OCI-LY7 (cell line): ENCODE measurements around the gene U2SURP. TPM values are rescaled to one million over a fixed set of nuclear protein-coding genes. Genes with fewer than 3 reads are reported as not detected.

Experiments
- Bru-seq: library from RNA; stranded (reverse); fragments of 400-500 nt; gene quantifications from one replicate; lab custom pipeline; 2021; lab: Mats Ljungman, UMichigan
- BruChase-seq, 2 experiments: library from RNA; stranded (reverse); fragments of 400-500 nt; gene quantifications; one replicate each; lab custom pipeline; 2021; lab: Mats Ljungman, UMichigan
- BruUV-seq: library from RNA; stranded (reverse); fragments of 400-500 nt; replicated peaks from 2 replicates; lab custom pipeline; 2021; lab: Mats Ljungman, UMichigan
- CTCF ChIA-PET: fragments of 300-600 bp; sonication (Branson Sonifier 250); formaldehyde crosslinking; loops from one replicate; lab custom pipeline; 2022; ENCODE audit warnings: antibody characterized with exemption; ENCODE audit not compliant: unreplicated experiment; lab: Charles Lee
- POLR2A ChIA-PET: fragments of 300-600 bp; sonication (Branson Sonifier 250); formaldehyde crosslinking; loops from one replicate; lab custom pipeline; 2022; ENCODE audit warnings: antibody characterized with exemption; lab: Charles Lee
- DNase-seq: peaks from one replicate; pipeline ENCODE4 v3.0.0-alpha.2; 2015; ENCODE audit warnings: low spot score
- H2AFZ ChIP-seq: fragments of 200-600 bp; sonication (generic), shearing (Covaris generic); 2 replicates; pipeline ENCODE4 v1.6.1; 2014; ENCODE audit warnings: mild to moderate bottlenecking, antibody characterized with exemption, low read length, moderate library complexity
- H3K27ac ChIP-seq: fragments of 200-600 bp; sonication (generic); 2 replicates; pipeline ENCODE4 v1.5.1; 2014; ENCODE audit warnings: mixed run types, low read depth, mild to moderate bottlenecking, moderate library complexity, low read length, inconsistent platforms; ENCODE audit not compliant: poor library complexity, severe bottlenecking
- H3K36me3 ChIP-seq: fragments of 200-600 bp; sonication (generic); 2 replicates; pipeline ENCODE4 v1.6.1; 2014; ENCODE audit warnings: mild to moderate bottlenecking, antibody characterized with exemption, low read length, moderate library complexity, mixed read lengths; ENCODE audit not compliant: insufficient read depth
- H3K4me1 ChIP-seq: fragments of 200-600 bp; sonication (generic); 2 replicates; pipeline ENCODE4 v1.5.1; 2014; ENCODE audit warnings: mild to moderate bottlenecking, low read length; ENCODE audit not compliant: insufficient read depth, poor library complexity, severe bottlenecking
- H3K4me2 ChIP-seq: fragments of 200-600 bp; sonication (generic); 2 replicates; pipeline ENCODE4 v1.6.1; 2014; ENCODE audit warnings: mild to moderate bottlenecking, low read length
- H3K4me3 ChIP-seq: fragments of 200-600 bp; sonication (generic); 2 replicates; pipeline ENCODE4 v1.5.1; 2014; ENCODE audit warnings: mild to moderate bottlenecking, low read depth, low read length; ENCODE audit not compliant: poor library complexity, severe bottlenecking
- H3K79me2 ChIP-seq: fragments of 200-600 bp; sonication (generic); 2 replicates; pipeline ENCODE4 v1.6.1; 2016; ENCODE audit warnings: low read depth, mild to moderate bottlenecking, low read length, moderate library complexity, mixed read lengths; ENCODE audit not compliant: insufficient read depth
- H3K9me2 ChIP-seq: fragments of 200-600 bp; sonication (generic); 2 replicates; pipeline ENCODE4 v1.6.1; 2016; ENCODE audit warnings: mild to moderate bottlenecking, low read length, mixed read lengths; ENCODE audit not compliant: insufficient read depth
- H3K9me3 ChIP-seq: fragments of 200-600 bp; sonication (generic); 2 replicates; pipeline ENCODE4 v1.6.1; 2014; ENCODE audit warnings: mild to moderate bottlenecking, mixed run types, low read length, mixed read lengths
- H4K20me1 ChIP-seq: fragments of 200-600 bp; sonication (generic); 2 replicates; pipeline ENCODE4 v1.6.1; 2014; ENCODE audit warnings: mild to moderate bottlenecking, antibody characterized with exemption, low read length, moderate library complexity, mixed read lengths; ENCODE audit not compliant: insufficient read depth
- EZH2phosphoT487 ChIP-seq: fragments of 200-600 bp; sonication (generic); IDR thresholded peaks from 2 replicates; pipeline ENCODE4 v1.6.1; 2018; ENCODE audit warnings: low read depth, borderline replicate concordance, mild to moderate bottlenecking, mixed run types, antibody characterized with exemption, low read length, moderate library complexity, mixed read lengths
- intact Hi-C: fragments of 100-400 bp; cut with micrococcal nuclease; formaldehyde crosslinking; loops from one replicate; pipeline ENCODE4 v1.10.0; 2022; ENCODE audit not compliant: unreplicated experiment
- long read RNA-seq: library from polyadenylated mRNA; stranded (forward); transcript quantifications from one replicate; pipeline ENCODE4 v2.0.0, GENCODE V29; 2022
- total RNA-seq, 2 experiments: library from RNA; depleted of rRNA in 1 of 2; stranded (reverse); fragments of >200 nt in 1 of 2; shearing (Covaris generic) in 1 of 2; gene quantifications; 2 replicates each; pipeline ENCODE4 v1.2.3, GENCODE V29; 2014 to 2022
- TF ChIP-seq, protein P1 (sequence below): fragments of 200-600 bp; sonication (generic); conservative IDR thresholded peaks from 2 replicates; pipeline ENCODE4 v1.5.1; 2014; ENCODE audit warnings: mild to moderate bottlenecking, antibody characterized with exemption, low read length, moderate library complexity, mixed read lengths

The U2SURP gene
- total RNA-seq (2014; rRNA removed; shearing (Covaris generic)), result 108 and 115 TPM in 2 replicates
- 175 and 185 TPM in 2 replicates for total RNA-seq (2022)
- Bru-seq, nascent RNA, result percentile 97 among the genes with signal in this experiment
- BruChase-seq, experiment 1, labeled RNA remaining after a 6-hour chase, result percentile 91 among the genes with signal in this experiment
- BruChase-seq, experiment 2, labeled RNA remaining after a 2-hour chase, result percentile 95 among the genes with signal in this experiment
- long read RNA-seq, full-length matches to known transcripts, result 51 of 191 reads
- long read RNA-seq, partial matches to known transcripts, result 24 of 191 reads
- long read RNA-seq, other reads (novel, unspliced or antisense), result 116 of 191 reads

GRCh38 chr3:143001369-143002082, at the start of gene U2SURP:
Gene U2SURP, plus strand, starts transcription at chr3:143001570. Its CDS starts 59 bp downstream, at chr3:143001629.
- no peak for TF ChIP-seq EZH2phosphoT487
- TF ChIP-seq, protein P1, sequence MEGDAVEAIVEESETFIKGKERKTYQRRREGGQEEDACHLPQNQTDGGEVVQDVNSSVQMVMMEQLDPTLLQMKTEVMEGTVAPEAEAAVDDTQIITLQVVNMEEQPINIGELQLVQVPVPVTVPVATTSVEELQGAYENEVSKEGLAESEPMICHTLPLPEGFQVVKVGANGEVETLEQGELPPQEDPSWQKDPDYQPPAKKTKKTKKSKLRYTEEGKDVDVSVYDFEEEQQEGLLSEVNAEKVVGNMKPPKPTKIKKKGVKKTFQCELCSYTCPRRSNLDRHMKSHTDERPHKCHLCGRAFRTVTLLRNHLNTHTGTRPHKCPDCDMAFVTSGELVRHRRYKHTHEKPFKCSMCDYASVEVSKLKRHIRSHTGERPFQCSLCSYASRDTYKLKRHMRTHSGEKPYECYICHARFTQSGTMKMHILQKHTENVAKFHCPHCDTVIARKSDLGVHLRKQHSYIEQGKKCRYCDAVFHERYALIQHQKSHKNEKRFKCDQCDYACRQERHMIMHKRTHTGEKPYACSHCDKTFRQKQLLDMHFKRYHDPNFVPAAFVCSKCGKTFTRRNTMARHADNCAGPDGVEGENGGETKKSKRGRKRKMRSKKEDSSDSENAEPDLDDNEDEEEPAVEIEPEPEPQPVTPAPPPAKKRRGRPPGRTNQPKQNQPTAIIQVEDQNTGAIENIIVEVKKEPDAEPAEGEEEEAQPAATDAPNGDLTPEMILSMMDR, result no peak
- H2AFZ ChIP-seq, result peak within 1 kb of the TSS; percentile 91
- ChIA-PET CTCF (interaction anchor here (0.5 kb wide), 1 partner anchor 19 kb away, joined by 3 read pairs; no protein-coding TSS in a partner anchor), POLR2A (interaction anchor here (0.6 to 3.3 kb wide), 20 partner anchors 8 to 1177 kb away, joined by 3 to 37 read pairs (median 4); partner anchors contain the start of genes ATR and DIPK2A)
- intact Hi-C loops, result loop anchor here (2.0 to 10.0 kb wide), 4 partner anchors 423 to 977 kb away; partner anchors contain the start of genes ATR, DIPK2A and SLC9A9
- peak within 1 kb of the TSS; percentile 82 for H3K27ac ChIP-seq
- H3K4me1 ChIP-seq, result peaks cover 25% of the 10 kb centered on the region
- peaks cover 59% of the 10 kb centered on the region for H3K79me2 ChIP-seq
- H3K4me3 ChIP-seq, result peak within 1 kb of the TSS; percentile 100
- peaks cover 31% of the 10 kb centered on the region for H4K20me1 ChIP-seq
- DNase-seq, result peak; percentile 96
- H3K36me3 ChIP-seq, result peaks cover 17% of the 10 kb centered on the region
- BruUV-seq, result no TSS peak
- H3K9me3 ChIP-seq, result no peaks in the 10 kb centered on the region
- peak within 1 kb of the TSS; percentile 97 for H3K4me2 ChIP-seq
- no peaks in the 10 kb centered on the region for H3K9me2 ChIP-seq

DNA sequence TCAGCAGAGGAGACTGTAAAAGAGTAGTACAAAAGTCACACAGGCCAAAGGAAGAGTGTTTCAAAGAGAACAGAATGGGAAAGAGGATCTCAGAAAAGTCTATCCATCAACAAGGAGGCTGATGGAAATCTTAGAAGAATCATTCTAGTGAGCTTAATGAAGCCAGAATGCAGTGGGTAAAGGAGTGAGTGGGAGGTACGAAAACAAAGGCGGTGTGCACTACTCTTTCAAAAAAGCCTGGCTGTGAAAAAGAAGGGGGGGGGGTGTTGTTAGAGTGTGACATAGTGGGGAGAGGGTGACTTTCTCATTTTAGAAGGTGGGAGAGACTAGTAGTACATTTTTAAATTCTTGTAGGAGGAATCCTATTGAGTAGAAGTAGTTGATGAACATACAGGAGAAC, 49.6 kb upstream of the U2SURP start:
- TF ChIP-seq, protein P1, result no peak
- TF ChIP-seq EZH2phosphoT487, result no peak
- ChIA-PET CTCF (no interaction called here), POLR2A (interaction anchor here (0.5 to 0.6 kb wide), 3 partner anchors 66 to 927 kb away, joined by 3 to 6 read pairs (median 3); no protein-coding TSS in a partner anchor)
- no peaks in the 10 kb centered on the region for H3K9me2 ChIP-seq
- no peaks in the 10 kb centered on the region for H3K4me1 ChIP-seq
- no peaks in the 10 kb centered on the region for H3K79me2 ChIP-seq
- no peaks in the 10 kb centered on the region for H4K20me1 ChIP-seq
- no peaks in the 10 kb centered on the region for H3K9me3 ChIP-seq
- no peak for DNase-seq
- H3K27ac ChIP-seq, result no peak overlapping the region
- no peak overlapping the region for H2AFZ ChIP-seq
- intact Hi-C loops, result no loop called here
- no peak overlapping the region for H3K4me2 ChIP-seq
- no peaks in the 10 kb centered on the region for H3K36me3 ChIP-seq
- no TSS peak for BruUV-seq
- H3K4me3 ChIP-seq, result no peak overlapping the region
